GM12878 (cell line): Measurements from ENCODE around the gene FHIP2A. TPM values are rescaled to one million over a fixed set of nuclear protein-coding genes. Genes with fewer than 3 reads are reported as not detected.
A peak's percentile ranks its signal among the peaks of the same experiment; 100 is the strongest.

ENCODE experiments used
- BACH1 ChIP-seq: fragments of 450-650 bp; IDR thresholded peaks from 2 replicates; pipeline ENCODE4 v1.6.1; 2017; ENCODE audit warnings: mild to moderate bottlenecking, borderline replicate concordance
- CBFB ChIP-seq: IDR thresholded peaks from 2 replicates; pipeline ENCODE4 v1.6.1; 2016; ENCODE audit warnings: antibody characterized with exemption, low read depth
- CEBPB ChIP-seq, 2 experiments: fragments of 150-350 bp in 1 of 2; IDR thresholded peaks; 2 replicates each; pipeline ENCODE4 v1.6.1; 2012 to 2014; ENCODE audit warnings: low read depth in 2 of 2, low read length in 2 of 2, borderline replicate concordance in 1 of 2, inconsistent platforms in 1 of 2
- EZH2 ChIP-seq: IDR thresholded peaks from 2 replicates; pipeline ENCODE4 v1.6.1; 2012; ENCODE audit warnings: low read depth, mild to moderate bottlenecking, control low read depth, inconsistent platforms, low read length, borderline replicate concordance; ENCODE audit not compliant: control insufficient read depth
- GABPA ChIP-seq: IDR thresholded peaks from 2 replicates; pipeline ENCODE4 v1.6.1; 2014; ENCODE audit warnings: antibody characterized with exemption, low read depth, mild to moderate bottlenecking, inconsistent platforms
- HCFC1 ChIP-seq: fragments of 150-350 bp; IDR thresholded peaks from 2 replicates; pipeline ENCODE4 v1.6.1; 2014; ENCODE audit warnings: low read length
- IKZF2 ChIP-seq, 2 experiments: fragments of 450-650 bp; IDR thresholded peaks; 2 replicates each; pipeline ENCODE4 v1.6.1; 2017; ENCODE audit warnings: mild to moderate bottlenecking in 2 of 2, moderate library complexity in 2 of 2
- JUNB ChIP-seq: IDR thresholded peaks from 2 replicates; pipeline ENCODE4 v1.6.1; 2016; ENCODE audit warnings: antibody characterized with exemption, mild to moderate bottlenecking
- NFXL1 ChIP-seq: fragments of 450-650 bp; IDR thresholded peaks from 2 replicates; pipeline ENCODE4 v1.6.1; 2017; ENCODE audit warnings: antibody characterized with exemption, mild to moderate bottlenecking, borderline replicate concordance
- TCF12 ChIP-seq: IDR thresholded peaks from 2 replicates; pipeline ENCODE4 v1.6.1; 2011; ENCODE audit warnings: low read depth, mild to moderate bottlenecking, low read length
- TCF3 ChIP-seq: IDR thresholded peaks from 2 replicates; pipeline ENCODE4 v1.6.1; 2012; ENCODE audit warnings: low read depth, mild to moderate bottlenecking, low read length, borderline replicate concordance; ENCODE audit not compliant: insufficient read depth
- TCF7 ChIP-seq: IDR thresholded peaks from 2 replicates; pipeline ENCODE4 v1.6.1; 2014; ENCODE audit warnings: antibody characterized with exemption, borderline replicate concordance
- ZBTB40 ChIP-seq: fragments of 450-650 bp; IDR thresholded peaks from 2 replicates; pipeline ENCODE4 v1.6.1; 2016; ENCODE audit warnings: mild to moderate bottlenecking, moderate library complexity, borderline replicate concordance
- ZNF207 ChIP-seq: fragments of 450-650 bp; IDR thresholded peaks from 2 replicates; pipeline ENCODE4 v1.6.1; 2014; ENCODE audit warnings: antibody characterized with exemption, mild to moderate bottlenecking, borderline replicate concordance
- ZNF592 ChIP-seq: fragments of 450-650 bp; IDR thresholded peaks from 2 replicates; pipeline ENCODE4 v1.6.1; 2017; ENCODE audit warnings: mild to moderate bottlenecking, moderate library complexity
- polyA plus RNA-seq, 11 experiments: library from polyadenylated mRNA; depleted of rRNA in 4 of 11; unstranded in 6 of 11; stranded (reverse) in 5 of 11; fragments of >200 nt; fragmentation: Nextera tagmentation in 4 of 11; fragmentation: Illumina TruSeq in 1 of 11; extraction: Ambion mirVana in 4 of 11; extraction: Trizol in 1 of 11; gene quantifications; 1 replicate in 1 of 11; 2 replicates in 10 of 11; pipeline versions ENCODE4 v1.2.1 to v1.2.3, GENCODE V29; 2011 to 2016; ENCODE audit warnings: inconsistent platforms in 2 of 11, missing spikeins in 2 of 11, low read depth in 1 of 11
- total RNA-seq, 4 experiments: library from RNA; depleted of rRNA in 3 of 4; stranded (reverse); fragments of >200 nt in 3 of 4; fragmentation: Illumina TruSeq in 1 of 4; extraction: Trizol in 1 of 4; gene quantifications; 2 replicates each; pipeline versions ENCODE4 v1.2.1 to v1.2.3, GENCODE V29; 2013 to 2021
- TF ChIP-seq, protein P1 (sequence below): fragments of 450-650 bp; IDR thresholded peaks from 2 replicates; pipeline ENCODE4 v1.6.1; 2017; ENCODE audit warnings: low read depth, mild to moderate bottlenecking, moderate library complexity
- TF ChIP-seq, protein P2 (sequence below): fragments of 450-650 bp; IDR thresholded peaks from 2 replicates; pipeline ENCODE4 v1.6.1; 2018; ENCODE audit warnings: borderline replicate concordance, mild to moderate bottlenecking; ENCODE audit not compliant: partially characterized antibody

Gene FHIP2A
- total and polyA plus RNA-seq, 10 of the 15 experiments (the other 5 are each of a cell fraction or from before 2014, with no cell fraction given) = 6.8 to 30.4 (median 17.0) TPM

DNA sequence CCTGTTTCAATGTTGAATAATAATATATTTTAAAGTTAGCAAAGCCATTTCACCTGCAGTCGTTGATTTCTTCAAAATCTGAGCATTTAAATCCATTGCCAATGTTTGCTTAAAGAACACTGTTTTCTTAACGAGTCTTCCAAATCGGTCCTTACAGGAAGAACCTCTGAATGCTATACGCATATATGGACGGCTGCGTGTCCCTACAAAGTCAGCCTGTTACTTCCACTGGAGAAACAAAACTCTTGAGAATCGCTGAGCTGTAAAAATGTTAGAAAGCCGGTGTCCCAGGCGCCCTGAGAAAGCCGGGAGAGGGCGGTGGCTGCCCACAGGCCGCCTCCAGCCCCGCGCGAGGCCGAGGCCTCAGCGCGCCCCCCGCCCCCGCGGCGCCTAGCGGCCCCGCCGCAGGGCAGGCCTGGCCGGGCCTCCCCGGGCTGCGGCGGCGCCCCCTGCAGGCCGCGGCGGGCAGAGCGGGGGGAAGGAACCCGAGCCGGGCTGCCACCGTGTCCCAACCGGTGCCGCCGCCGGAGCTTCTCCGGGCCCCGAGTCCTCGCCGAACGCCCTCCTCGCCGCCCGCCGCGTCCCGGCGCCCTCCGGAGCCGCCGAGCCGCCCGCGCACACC lies at the start of gene FHIP2A (continued):
- TF ChIP-seq TCF7 (no peak), TCF3 (no peak), EZH2 (no peak), CBFB (no peak), JUNB (no peak), ZBTB40 (no peak), BACH1 (no peak), HCFC1 (no peak; the same call in 1 of the 2 replicates), ZNF207 (no peak), ZNF592 (no peak), TCF12 (0 out of 2 replicates have a peak, but pooled peaks have one; percentile 43), GABPA (no peak), CEBPB (IDR thresholded peaks at IDR 0.05; ENCODE audit: borderline replicate concordance in 1 of 2, low read depth in 2 of 2, low read length in 2 of 2) (no peak), NFXL1 (no peak), IKZF2 (IDR thresholded peaks at IDR 0.05) (no peak)
- TF ChIP-seq, protein P1, sequence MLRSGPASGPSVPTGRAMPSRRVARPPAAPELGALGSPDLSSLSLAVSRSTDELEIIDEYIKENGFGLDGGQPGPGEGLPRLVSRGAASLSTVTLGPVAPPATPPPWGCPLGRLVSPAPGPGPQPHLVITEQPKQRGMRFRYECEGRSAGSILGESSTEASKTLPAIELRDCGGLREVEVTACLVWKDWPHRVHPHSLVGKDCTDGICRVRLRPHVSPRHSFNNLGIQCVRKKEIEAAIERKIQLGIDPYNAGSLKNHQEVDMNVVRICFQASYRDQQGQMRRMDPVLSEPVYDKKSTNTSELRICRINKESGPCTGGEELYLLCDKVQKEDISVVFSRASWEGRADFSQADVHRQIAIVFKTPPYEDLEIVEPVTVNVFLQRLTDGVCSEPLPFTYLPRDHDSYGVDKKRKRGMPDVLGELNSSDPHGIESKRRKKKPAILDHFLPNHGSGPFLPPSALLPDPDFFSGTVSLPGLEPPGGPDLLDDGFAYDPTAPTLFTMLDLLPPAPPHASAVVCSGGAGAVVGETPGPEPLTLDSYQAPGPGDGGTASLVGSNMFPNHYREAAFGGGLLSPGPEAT = no peak
- TF ChIP-seq, protein P2, sequence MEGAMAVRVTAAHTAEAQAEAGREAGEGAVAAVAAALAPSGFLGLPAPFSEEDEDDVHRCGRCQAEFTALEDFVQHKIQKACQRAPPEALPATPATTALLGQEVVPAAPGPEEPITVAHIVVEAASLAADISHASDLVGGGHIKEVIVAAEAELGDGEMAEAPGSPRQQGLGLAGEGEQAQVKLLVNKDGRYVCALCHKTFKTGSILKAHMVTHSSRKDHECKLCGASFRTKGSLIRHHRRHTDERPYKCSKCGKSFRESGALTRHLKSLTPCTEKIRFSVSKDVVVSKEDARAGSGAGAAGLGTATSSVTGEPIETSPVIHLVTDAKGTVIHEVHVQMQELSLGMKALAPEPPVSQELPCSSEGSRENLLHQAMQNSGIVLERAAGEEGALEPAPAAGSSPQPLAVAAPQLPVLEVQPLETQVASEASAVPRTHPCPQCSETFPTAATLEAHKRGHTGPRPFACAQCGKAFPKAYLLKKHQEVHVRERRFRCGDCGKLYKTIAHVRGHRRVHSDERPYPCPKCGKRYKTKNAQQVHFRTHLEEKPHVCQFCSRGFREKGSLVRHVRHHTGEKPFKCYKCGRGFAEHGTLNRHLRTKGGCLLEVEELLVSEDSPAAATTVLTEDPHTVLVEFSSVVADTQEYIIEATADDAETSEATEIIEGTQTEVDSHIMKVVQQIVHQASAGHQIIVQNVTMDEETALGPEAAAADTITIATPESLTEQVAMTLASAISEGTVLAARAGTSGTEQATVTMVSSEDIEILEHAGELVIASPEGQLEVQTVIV = no peak
